GM23338 (cell line): ENCODE measurements around the gene BRI3BP. TPM values are rescaled to one million over a fixed set of nuclear protein-coding genes. Genes with fewer than 3 reads are reported as not detected.

Source experiments
- ATAC-seq: fragments of 200-7000 bp; cut with Tn5 transposase; 3 replicates; pipeline ENCODE4 v1.9.1; 2020
- DNase-seq: peaks from one replicate; pipeline ENCODE4 v3.0.0-alpha.2; 2015; ENCODE audit warnings: low spot score
- H2AFZ ChIP-seq: fragments of 200-600 bp; sonication (generic); 2 replicates; pipeline ENCODE4 v1.8.0; 2016; ENCODE audit warnings: antibody characterized with exemption, mild to moderate bottlenecking, moderate library complexity
- H3F3A ChIP-seq: fragments of 200-600 bp; sonication (generic); replicated peaks from 2 replicates; pipeline ENCODE4 v1.8.0; 2017; ENCODE audit warnings: antibody characterized with exemption, mixed run types, low read depth
- H3K27ac ChIP-seq: fragments of 200-600 bp; sonication (generic); 2 replicates; pipeline ENCODE4 v1.6.1; 2016; ENCODE audit warnings: low read depth
- H3K27me3 ChIP-seq: fragments of 200-600 bp; sonication (generic); 2 replicates; pipeline ENCODE4 v1.8.0; 2016; ENCODE audit warnings: mild to moderate bottlenecking, mixed run types, moderate library complexity; ENCODE audit not compliant: insufficient read depth
- H3K36me3 ChIP-seq: fragments of 200-600 bp; sonication (generic); 2 replicates; pipeline ENCODE4 v1.8.0; 2016; ENCODE audit warnings: mild to moderate bottlenecking; ENCODE audit not compliant: insufficient read depth
- H3K4me1 ChIP-seq: fragments of 200-600 bp; sonication (generic); 2 replicates; pipeline ENCODE4 v1.8.0; 2016; ENCODE audit warnings: mild to moderate bottlenecking, moderate library complexity; ENCODE audit not compliant: insufficient read depth
- H3K4me2 ChIP-seq: fragments of 200-600 bp; sonication (generic); 2 replicates; pipeline ENCODE4 v1.7.1; 2017; ENCODE audit warnings: mixed run types
- H3K4me3 ChIP-seq: fragments of 200-600 bp; sonication (generic); 2 replicates; pipeline ENCODE4 v1.6.1; 2016; ENCODE audit warnings: mixed run types
- H3K79me2 ChIP-seq: fragments of 200-600 bp; sonication (generic); replicated peaks from 2 replicates; pipeline ENCODE4 v1.8.0; 2017; ENCODE audit warnings: mild to moderate bottlenecking; ENCODE audit not compliant: insufficient read depth
- H3K9me2 ChIP-seq: fragments of 200-600 bp; sonication (generic); 2 replicates; pipeline ENCODE4 v1.8.0; 2017; ENCODE audit not compliant: insufficient read depth
- H4K20me1 ChIP-seq: fragments of 200-600 bp; sonication (generic); replicated peaks from 2 replicates; pipeline ENCODE4 v1.8.0; 2017; ENCODE audit warnings: mild to moderate bottlenecking; ENCODE audit not compliant: insufficient read depth
- H3K27ac Mint-ChIP-seq: 2 replicates; pipeline ENCODE4 v1.8.0; 2020; ENCODE audit warnings: inconsistent platforms, mild to moderate bottlenecking, moderate library complexity, mixed read lengths
- H3K27me3 Mint-ChIP-seq: 3 replicates; pipeline ENCODE4 v1.8.0; 2022; ENCODE audit warnings: low read depth, mild to moderate bottlenecking, moderate library complexity, mixed read lengths, inconsistent platforms; ENCODE audit not compliant: insufficient read depth, poor library complexity
- H3K36me3 Mint-ChIP-seq: 3 replicates; pipeline ENCODE4 v1.8.0; 2021; ENCODE audit warnings: low read depth, mild to moderate bottlenecking, inconsistent platforms, moderate library complexity, mixed read lengths
- H3K4me1 Mint-ChIP-seq: 3 replicates; pipeline ENCODE4 v1.8.0; 2020; ENCODE audit warnings: mild to moderate bottlenecking, inconsistent platforms, mixed read lengths
- H3K4me3 Mint-ChIP-seq: 3 replicates; pipeline ENCODE4 v1.8.0; 2021; ENCODE audit warnings: moderate library complexity, mild to moderate bottlenecking, inconsistent platforms, mixed read lengths
- H3K9me3 Mint-ChIP-seq: 3 replicates; pipeline ENCODE4 v1.8.0; 2020; ENCODE audit warnings: moderate library complexity, mild to moderate bottlenecking, inconsistent platforms, mixed read lengths
- CREB1 ChIP-seq: fragments of 250-450 bp; sonication (Bioruptor Pico); IDR thresholded peaks from 2 replicates; pipeline ENCODE4 v1.5.0; 2020; ENCODE audit warnings: low read depth, mild to moderate bottlenecking, moderate library complexity
- EZH2 ChIP-seq: fragments of 200-600 bp; sonication (generic); IDR thresholded peaks from one replicate; pipeline ENCODE4 v1.8.0; 2017; ENCODE audit warnings: antibody characterized with exemption, mild to moderate bottlenecking, low read depth; ENCODE audit not compliant: unreplicated experiment
- EZH2phosphoT487 ChIP-seq: fragments of 200-600 bp; sonication (generic); IDR thresholded peaks from one replicate; pipeline ENCODE4 v1.8.1; 2018; ENCODE audit warnings: antibody characterized with exemption; ENCODE audit not compliant: unreplicated experiment
- JUNB ChIP-seq: IDR thresholded peaks from one replicate; pipeline ENCODE4 v1.6.1; 2016; ENCODE audit warnings: antibody characterized with exemption; ENCODE audit not compliant: unreplicated experiment
- NANOG ChIP-seq: IDR thresholded peaks from 2 replicates; pipeline ENCODE4 v1.6.1; 2016; ENCODE audit warnings: antibody characterized with exemption, borderline replicate concordance
- POLR2AphosphoS5 ChIP-seq: IDR thresholded peaks from 2 replicates; pipeline ENCODE4 v1.6.1; 2016; ENCODE audit warnings: antibody characterized with exemption, low read depth
- STAT1 ChIP-seq: IDR thresholded peaks from one replicate; pipeline ENCODE4 v1.6.1; 2016; ENCODE audit warnings: antibody characterized with exemption; ENCODE audit not compliant: unreplicated experiment
- ZNF114 ChIP-seq: fragments of 250-450 bp; sonication (Bioruptor Pico); IDR thresholded peaks from 2 replicates; pipeline ENCODE4 v1.5.0; 2020; ENCODE audit warnings: mild to moderate bottlenecking, moderate library complexity
- ZNF331 ChIP-seq: fragments of 250-450 bp; sonication (Bioruptor Pico); IDR thresholded peaks from 2 replicates; pipeline ENCODE4 v1.5.0; 2020; ENCODE audit warnings: low read depth, mild to moderate bottlenecking, moderate library complexity
- polyA plus RNA-seq: library from polyadenylated mRNA; unstranded; fragments of >200 nt; fragmentation: Nextera tagmentation; extraction: Ambion mirVana; gene quantifications from 2 replicates; pipeline ENCODE4 v1.2.1, GENCODE V29; 2016
- total RNA-seq: library from RNA; depleted of rRNA; stranded (reverse); fragments of >200 nt; shearing (Covaris generic); gene quantifications from 2 replicates; pipeline ENCODE4 v1.2.3, GENCODE V29; 2014
- TF ChIP-seq, protein P1 (sequence below): IDR thresholded peaks from 2 replicates; pipeline ENCODE4 v1.6.1; 2016; ENCODE audit warnings: antibody characterized with exemption
- TF ChIP-seq, protein P2 (sequence below): IDR thresholded peaks from one replicate; pipeline ENCODE4 v1.6.1; 2018; ENCODE audit warnings: antibody characterized with exemption; ENCODE audit not compliant: unreplicated experiment
- TF ChIP-seq, protein P3 (sequence below): fragments of 250-450 bp; sonication (Bioruptor Pico); IDR thresholded peaks from 2 replicates; pipeline ENCODE4 v1.5.0; 2020; ENCODE audit warnings: mild to moderate bottlenecking, moderate library complexity
- TF ChIP-seq, protein P4 (sequence below), 2 experiments: fragments of 200-600 bp in 1 of 2; sonication (generic) in 1 of 2; conservative IDR thresholded peaks; 2 replicates each; pipeline versions ENCODE4 v1.5.1 to v1.6.1; 2016 to 2017; ENCODE audit warnings: antibody characterized with exemption in 2 of 2, low read depth in 2 of 2, mild to moderate bottlenecking in 2 of 2, moderate library complexity in 1 of 2

Gene BRI3BP
- total and polyA plus RNA-seq, 2 experiments from 2014 or later, result 5.8 to 10.7 TPM

DNA sequence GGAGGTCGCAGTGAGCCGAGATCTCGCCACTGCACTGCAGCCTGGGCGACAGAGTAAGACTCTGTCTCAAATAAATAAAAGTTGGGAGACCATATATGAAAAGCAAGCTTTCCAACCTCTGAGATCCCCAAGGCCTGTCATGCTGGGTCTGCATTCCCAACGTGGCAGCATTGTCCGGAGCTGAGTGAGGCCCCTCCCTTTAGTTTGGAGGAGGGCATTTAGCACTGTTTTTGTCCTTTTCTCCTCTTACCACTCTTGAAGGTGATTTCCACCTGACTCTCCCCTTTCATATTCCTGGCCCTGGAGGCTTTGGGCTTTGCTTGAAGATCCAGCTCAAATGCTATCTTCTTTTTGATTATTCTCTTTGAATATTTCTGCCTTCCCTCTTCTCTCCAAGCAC, 74.9 kb downstream of the BRI3BP start:
- no peak overlapping the region; the same call in 2 of the 3 replicates for H3K4me3 Mint-ChIP-seq

More for the DNA sequence above, 74.9 kb downstream of the BRI3BP start:
- Mint-ChIP-seq H3K27me3 (peaks cover 6% of the 10 kb centered on the region), H3K36me3 (peaks cover 5% of the 10 kb centered on the region), H3K27ac (no peak overlapping the region), H3K4me1 (peaks cover 34% of the 10 kb centered on the region), H3K9me3 (no peaks in the 10 kb centered on the region; the same call in 1 of the 3 replicates)
- ATAC-seq (no peak), DNase-seq (no peak)
- Histone ChIP-seq H4K20me1 (peaks cover 39% of the 10 kb centered on the region), H2AFZ (no peak overlapping the region), H3K27me3 (no peaks in the 10 kb centered on the region), H3K79me2 (peaks cover 76% of the 10 kb centered on the region), H3K27ac (0 out of 2 replicates have a peak overlapping the region, but pooled peaks have one; percentile 5), H3K4me2 (no peak overlapping the region), H3K9me2 (no peaks in the 10 kb centered on the region), H3K36me3 (no peaks in the 10 kb centered on the region), H3F3A (peaks cover 7% of the 10 kb centered on the region), H3K4me3 (no peak overlapping the region), H3K4me1 (peaks cover 27% of the 10 kb centered on the region)
- TF ChIP-seq, protein P1, sequence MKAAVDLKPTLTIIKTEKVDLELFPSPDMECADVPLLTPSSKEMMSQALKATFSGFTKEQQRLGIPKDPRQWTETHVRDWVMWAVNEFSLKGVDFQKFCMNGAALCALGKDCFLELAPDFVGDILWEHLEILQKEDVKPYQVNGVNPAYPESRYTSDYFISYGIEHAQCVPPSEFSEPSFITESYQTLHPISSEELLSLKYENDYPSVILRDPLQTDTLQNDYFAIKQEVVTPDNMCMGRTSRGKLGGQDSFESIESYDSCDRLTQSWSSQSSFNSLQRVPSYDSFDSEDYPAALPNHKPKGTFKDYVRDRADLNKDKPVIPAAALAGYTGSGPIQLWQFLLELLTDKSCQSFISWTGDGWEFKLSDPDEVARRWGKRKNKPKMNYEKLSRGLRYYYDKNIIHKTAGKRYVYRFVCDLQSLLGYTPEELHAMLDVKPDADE, result no peak
- TF ChIP-seq, protein P2, sequence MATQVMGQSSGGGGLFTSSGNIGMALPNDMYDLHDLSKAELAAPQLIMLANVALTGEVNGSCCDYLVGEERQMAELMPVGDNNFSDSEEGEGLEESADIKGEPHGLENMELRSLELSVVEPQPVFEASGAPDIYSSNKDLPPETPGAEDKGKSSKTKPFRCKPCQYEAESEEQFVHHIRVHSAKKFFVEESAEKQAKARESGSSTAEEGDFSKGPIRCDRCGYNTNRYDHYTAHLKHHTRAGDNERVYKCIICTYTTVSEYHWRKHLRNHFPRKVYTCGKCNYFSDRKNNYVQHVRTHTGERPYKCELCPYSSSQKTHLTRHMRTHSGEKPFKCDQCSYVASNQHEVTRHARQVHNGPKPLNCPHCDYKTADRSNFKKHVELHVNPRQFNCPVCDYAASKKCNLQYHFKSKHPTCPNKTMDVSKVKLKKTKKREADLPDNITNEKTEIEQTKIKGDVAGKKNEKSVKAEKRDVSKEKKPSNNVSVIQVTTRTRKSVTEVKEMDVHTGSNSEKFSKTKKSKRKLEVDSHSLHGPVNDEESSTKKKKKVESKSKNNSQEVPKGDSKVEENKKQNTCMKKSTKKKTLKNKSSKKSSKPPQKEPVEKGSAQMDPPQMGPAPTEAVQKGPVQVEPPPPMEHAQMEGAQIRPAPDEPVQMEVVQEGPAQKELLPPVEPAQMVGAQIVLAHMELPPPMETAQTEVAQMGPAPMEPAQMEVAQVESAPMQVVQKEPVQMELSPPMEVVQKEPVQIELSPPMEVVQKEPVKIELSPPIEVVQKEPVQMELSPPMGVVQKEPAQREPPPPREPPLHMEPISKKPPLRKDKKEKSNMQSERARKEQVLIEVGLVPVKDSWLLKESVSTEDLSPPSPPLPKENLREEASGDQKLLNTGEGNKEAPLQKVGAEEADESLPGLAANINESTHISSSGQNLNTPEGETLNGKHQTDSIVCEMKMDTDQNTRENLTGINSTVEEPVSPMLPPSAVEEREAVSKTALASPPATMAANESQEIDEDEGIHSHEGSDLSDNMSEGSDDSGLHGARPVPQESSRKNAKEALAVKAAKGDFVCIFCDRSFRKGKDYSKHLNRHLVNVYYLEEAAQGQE, result no peak
- TF ChIP-seq POLR2AphosphoS5, result no peak
- TF ChIP-seq EZH2, result no peak
- no peak for TF ChIP-seq NANOG
- no peak for TF ChIP-seq JUNB
- no peak for TF ChIP-seq ZNF114 (CRISPR knock-in tag)
- TF ChIP-seq, protein P3, sequence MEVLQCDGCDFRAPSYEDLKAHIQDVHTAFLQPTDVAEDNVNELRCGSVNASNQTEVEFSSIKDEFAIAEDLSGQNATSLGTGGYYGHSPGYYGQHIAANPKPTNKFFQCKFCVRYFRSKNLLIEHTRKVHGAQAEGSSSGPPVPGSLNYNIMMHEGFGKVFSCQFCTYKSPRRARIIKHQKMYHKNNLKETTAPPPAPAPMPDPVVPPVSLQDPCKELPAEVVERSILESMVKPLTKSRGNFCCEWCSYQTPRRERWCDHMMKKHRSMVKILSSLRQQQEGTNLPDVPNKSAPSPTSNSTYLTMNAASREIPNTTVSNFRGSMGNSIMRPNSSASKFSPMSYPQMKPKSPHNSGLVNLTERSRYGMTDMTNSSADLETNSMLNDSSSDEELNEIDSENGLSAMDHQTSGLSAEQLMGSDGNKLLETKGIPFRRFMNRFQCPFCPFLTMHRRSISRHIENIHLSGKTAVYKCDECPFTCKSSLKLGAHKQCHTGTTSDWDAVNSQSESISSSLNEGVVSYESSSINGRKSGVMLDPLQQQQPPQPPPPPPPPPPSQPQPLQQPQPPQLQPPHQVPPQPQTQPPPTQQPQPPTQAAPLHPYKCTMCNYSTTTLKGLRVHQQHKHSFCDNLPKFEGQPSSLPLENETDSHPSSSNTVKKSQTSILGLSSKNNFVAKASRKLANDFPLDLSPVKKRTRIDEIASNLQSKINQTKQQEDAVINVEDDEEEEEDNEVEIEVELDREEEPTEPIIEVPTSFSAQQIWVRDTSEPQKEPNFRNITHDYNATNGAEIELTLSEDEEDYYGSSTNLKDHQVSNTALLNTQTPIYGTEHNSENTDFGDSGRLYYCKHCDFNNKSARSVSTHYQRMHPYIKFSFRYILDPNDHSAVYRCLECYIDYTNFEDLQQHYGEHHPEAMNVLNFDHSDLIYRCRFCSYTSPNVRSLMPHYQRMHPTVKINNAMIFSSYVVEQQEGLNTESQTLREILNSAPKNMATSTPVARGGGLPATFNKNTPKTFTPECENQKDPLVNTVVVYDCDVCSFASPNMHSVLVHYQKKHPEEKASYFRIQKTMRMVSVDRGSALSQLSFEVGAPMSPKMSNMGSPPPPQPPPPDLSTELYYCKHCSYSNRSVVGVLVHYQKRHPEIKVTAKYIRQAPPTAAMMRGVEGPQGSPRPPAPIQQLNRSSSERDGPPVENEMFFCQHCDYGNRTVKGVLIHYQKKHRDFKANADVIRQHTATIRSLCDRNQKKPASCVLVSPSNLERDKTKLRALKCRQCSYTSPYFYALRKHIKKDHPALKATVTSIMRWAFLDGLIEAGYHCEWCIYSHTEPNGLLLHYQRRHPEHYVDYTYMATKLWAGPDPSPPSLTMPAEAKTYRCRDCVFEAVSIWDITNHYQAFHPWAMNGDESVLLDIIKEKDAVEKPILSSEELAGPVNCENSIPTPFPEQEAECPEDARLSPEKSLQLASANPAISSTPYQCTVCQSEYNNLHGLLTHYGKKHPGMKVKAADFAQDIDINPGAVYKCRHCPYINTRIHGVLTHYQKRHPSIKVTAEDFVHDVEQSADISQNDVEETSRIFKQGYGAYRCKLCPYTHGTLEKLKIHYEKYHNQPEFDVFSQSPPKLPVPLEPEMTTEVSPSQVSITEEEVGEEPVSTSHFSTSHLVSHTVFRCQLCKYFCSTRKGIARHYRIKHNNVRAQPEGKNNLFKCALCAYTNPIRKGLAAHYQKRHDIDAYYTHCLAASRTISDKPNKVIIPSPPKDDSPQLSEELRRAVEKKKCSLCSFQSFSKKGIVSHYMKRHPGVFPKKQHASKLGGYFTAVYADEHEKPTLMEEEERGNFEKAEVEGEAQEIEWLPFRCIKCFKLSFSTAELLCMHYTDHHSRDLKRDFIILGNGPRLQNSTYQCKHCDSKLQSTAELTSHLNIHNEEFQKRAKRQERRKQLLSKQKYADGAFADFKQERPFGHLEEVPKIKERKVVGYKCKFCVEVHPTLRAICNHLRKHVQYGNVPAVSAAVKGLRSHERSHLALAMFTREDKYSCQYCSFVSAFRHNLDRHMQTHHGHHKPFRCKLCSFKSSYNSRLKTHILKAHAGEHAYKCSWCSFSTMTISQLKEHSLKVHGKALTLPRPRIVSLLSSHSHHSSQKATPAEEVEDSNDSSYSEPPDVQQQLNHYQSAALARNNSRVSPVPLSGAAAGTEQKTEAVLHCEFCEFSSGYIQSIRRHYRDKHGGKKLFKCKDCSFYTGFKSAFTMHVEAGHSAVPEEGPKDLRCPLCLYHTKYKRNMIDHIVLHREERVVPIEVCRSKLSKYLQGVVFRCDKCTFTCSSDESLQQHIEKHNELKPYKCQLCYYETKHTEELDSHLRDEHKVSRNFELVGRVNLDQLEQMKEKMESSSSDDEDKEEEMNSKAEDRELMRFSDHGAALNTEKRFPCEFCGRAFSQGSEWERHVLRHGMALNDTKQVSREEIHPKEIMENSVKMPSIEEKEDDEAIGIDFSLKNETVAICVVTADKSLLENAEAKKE, result no peak
- TF ChIP-seq, protein P4, sequence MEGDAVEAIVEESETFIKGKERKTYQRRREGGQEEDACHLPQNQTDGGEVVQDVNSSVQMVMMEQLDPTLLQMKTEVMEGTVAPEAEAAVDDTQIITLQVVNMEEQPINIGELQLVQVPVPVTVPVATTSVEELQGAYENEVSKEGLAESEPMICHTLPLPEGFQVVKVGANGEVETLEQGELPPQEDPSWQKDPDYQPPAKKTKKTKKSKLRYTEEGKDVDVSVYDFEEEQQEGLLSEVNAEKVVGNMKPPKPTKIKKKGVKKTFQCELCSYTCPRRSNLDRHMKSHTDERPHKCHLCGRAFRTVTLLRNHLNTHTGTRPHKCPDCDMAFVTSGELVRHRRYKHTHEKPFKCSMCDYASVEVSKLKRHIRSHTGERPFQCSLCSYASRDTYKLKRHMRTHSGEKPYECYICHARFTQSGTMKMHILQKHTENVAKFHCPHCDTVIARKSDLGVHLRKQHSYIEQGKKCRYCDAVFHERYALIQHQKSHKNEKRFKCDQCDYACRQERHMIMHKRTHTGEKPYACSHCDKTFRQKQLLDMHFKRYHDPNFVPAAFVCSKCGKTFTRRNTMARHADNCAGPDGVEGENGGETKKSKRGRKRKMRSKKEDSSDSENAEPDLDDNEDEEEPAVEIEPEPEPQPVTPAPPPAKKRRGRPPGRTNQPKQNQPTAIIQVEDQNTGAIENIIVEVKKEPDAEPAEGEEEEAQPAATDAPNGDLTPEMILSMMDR (conservative IDR thresholded peaks at IDR 0.05; ENCODE audit: low read depth in 2 of 2), result no peak
- no peak for TF ChIP-seq CREB1 (CRISPR knock-in tag)
- no peak for TF ChIP-seq EZH2phosphoT487
- no peak for TF ChIP-seq ZNF331 (CRISPR knock-in tag)
- TF ChIP-seq STAT1, result no peak
